NCI-H187 (cell line): Measurements from ENCODE around the gene GPC1.

Experiments
- DNase-seq, 2 experiments: peaks; one replicate each; lab custom pipeline; 2025; lab: John Stamatoyannopoulos, UW

Gene GPC1

GRCh38 chr2:240413813-240414429 is 21.5 kb upstream of the GPC1 start:
- no peak for DNase-seq

- DNase-seq = no peak
These were observed 18.6 kb upstream of the GPC1 start for GRCh38 chr2:240416821-240417220.

GRCh38 chr2:240418311-240418710 is 17.2 kb upstream of the GPC1 start:
- DNase-seq = no peak

- no peak for DNase-seq
These were observed 16.2 kb upstream of the GPC1 start for GRCh38 chr2:240419271-240419670.

- no peak for DNase-seq
These were observed 15.7 kb upstream of the GPC1 start for GRCh38 chr2:240419723-240420122.

- DNase-seq = no peak
These were observed 15.0 kb upstream of the GPC1 start for GRCh38 chr2:240420206-240421104.

GRCh38 chr2:240421381-240421780 is 14.1 kb upstream of the GPC1 start:
- no peak for DNase-seq

GRCh38 chr2:240422658-240423329 is 12.7 kb upstream of the GPC1 start:
- DNase-seq = no peak

GRCh38 chr2:240423788-240424191 is 11.7 kb upstream of the GPC1 start:
- no peak for DNase-seq

GRCh38 chr2:240424341-240425235 is 10.9 kb upstream of the GPC1 start:
- DNase-seq = no peak

- DNase-seq = no peak
These were observed 10.2 kb upstream of the GPC1 start for GRCh38 chr2:240425236-240425615.

- DNase-seq = no peak
These were observed 9.8 kb upstream of the GPC1 start for GRCh38 chr2:240425697-240426096.

GRCh38 chr2:240426845-240427721 is 8.4 kb upstream of the GPC1 start:
- no peak for DNase-seq

- no peak for DNase-seq
These were observed 7.7 kb upstream of the GPC1 start for GRCh38 chr2:240427729-240428128.

GRCh38 chr2:240428245-240428644 is 7.2 kb upstream of the GPC1 start:
- DNase-seq = no peak

GRCh38 chr2:240429341-240429871 is 6.1 kb upstream of the GPC1 start:
- DNase-seq = no peak

- no peak for DNase-seq
These were observed 5.5 kb upstream of the GPC1 start for GRCh38 chr2:240429872-240430491.

- no peak for DNase-seq
These were observed 4.9 kb upstream of the GPC1 start for GRCh38 chr2:240430595-240430994.

GRCh38 chr2:240431271-240431660 is 4.2 kb upstream of the GPC1 start:
- DNase-seq = no peak
